ENCODE results near the gene MYOM1.

- TF ChIP-seq CTCF (IDR thresholded peaks at IDR 0.05) = no peak
- TF ChIP-seq ZFX (IDR thresholded peaks at IDR 0.05; ENCODE audit: borderline replicate concordance) = no peak
These were observed 35.3 kb downstream of the MYOM1 start for GRCh38 chr18:3184275-3184963.
